H1 (cell line): Measurements from ENCODE around the gene CKMT1B. TPM values are rescaled to one million over a fixed set of nuclear protein-coding genes. Genes with fewer than 3 reads are reported as not detected.
"Not testable (repeated sequence)": the region's sequence is repeated elsewhere in the genome, so short reads cannot be mapped to it uniquely, and the experiment has no call there.

Experiments used
- CTCF ChIA-PET: fragments of 300-600 bp; sonication (Branson Sonifier 250); formaldehyde crosslinking; loops from one replicate; lab custom pipeline; 2021; ENCODE audit not compliant: partially characterized antibody; lab: Charles Lee
- POLR2A ChIA-PET: fragments of 300-600 bp; sonication (Branson Sonifier 250); formaldehyde crosslinking; loops from one replicate; lab custom pipeline; 2021; ENCODE audit warnings: inconsistent platforms; ENCODE audit not compliant: partially characterized antibody; lab: Charles Lee
- DNase-seq, 2 experiments: peaks; one replicate each; pipeline versions ENCODE4 v3.0.0 to v3.0.0-alpha.2; 2010 to 2022; ENCODE audit warnings: low spot score in 2 of 2, low read depth in 1 of 2, mixed read lengths in 1 of 2
- FAIRE-seq: peaks from 2 replicates; lab custom pipeline; 2011; peaks lifted over from hg19 to GRCh38; lab: Jason Lieb, UNC
- H2AFZ ChIP-seq: 2 replicates; pipeline ENCODE4 v1.8.1; 2012; ENCODE audit warnings: low read length, inconsistent platforms
- H2AK5ac ChIP-seq: 2 replicates; pipeline ENCODE4 v1.6.1; 2013; ENCODE audit warnings: low read depth, low read length
- H2BK120ac ChIP-seq: replicated peaks from 2 replicates; pipeline ENCODE3; 2013; ENCODE audit warnings: low read depth, low read length, inconsistent platforms
- H2BK12ac ChIP-seq: 2 replicates; pipeline ENCODE4 v1.6.1; 2013; ENCODE audit warnings: low read depth, low read length
- H2BK15ac ChIP-seq: 2 replicates; pipeline ENCODE4 v1.6.1; 2013; ENCODE audit warnings: low read length
- H2BK20ac ChIP-seq: 2 replicates; pipeline ENCODE4 v1.6.1; 2013; ENCODE audit warnings: low read length
- H2BK5ac ChIP-seq: 2 replicates; pipeline ENCODE4 v1.6.1; 2013; ENCODE audit warnings: low read depth, low read length
- H3K14ac ChIP-seq: 2 replicates; pipeline ENCODE4 v1.6.1; 2013; ENCODE audit warnings: inconsistent platforms; ENCODE audit not compliant: insufficient read length
- H3K18ac ChIP-seq: 2 replicates; pipeline ENCODE4 v1.6.1; 2013; ENCODE audit warnings: low read length; ENCODE audit errors: extremely low read depth
- H3K23ac ChIP-seq: 2 replicates; pipeline ENCODE4 v1.6.1; 2013; ENCODE audit warnings: inconsistent platforms; ENCODE audit not compliant: insufficient read length
- H3K23me2 ChIP-seq: 2 replicates; pipeline ENCODE4 v1.6.1; 2013; ENCODE audit warnings: low read depth, low read length
- H3K27ac ChIP-seq: 2 replicates; pipeline ENCODE4 v1.6.1; 2011; ENCODE audit warnings: low read depth, low read length, inconsistent platforms
- H3K27me3 ChIP-seq, 4 experiments: replicated peaks in 1 of 4; 1 replicate in 1 of 4; 2 replicates in 3 of 4; pipeline versions ENCODE4 v1.6.1 to v1.8.1; 2011 to 2013; ENCODE audit warnings: low read length in 3 of 4, mild to moderate bottlenecking in 3 of 4, inconsistent platforms in 2 of 4, mixed read lengths in 2 of 4, moderate library complexity in 1 of 4; ENCODE audit not compliant: control insufficient read depth in 3 of 4, insufficient read depth in 3 of 4; ENCODE audit errors: extremely low read depth in 1 of 4
- H3K36me3 ChIP-seq, 4 experiments: 2 replicates each; pipeline versions ENCODE4 v1.6.1 to v1.8.1; 2011 to 2013; ENCODE audit warnings: mild to moderate bottlenecking in 4 of 4, low read length in 3 of 4, moderate library complexity in 2 of 4, control low read depth in 1 of 4, inconsistent platforms in 1 of 4; ENCODE audit not compliant: insufficient read depth in 4 of 4, control insufficient read depth in 2 of 4
- H3K4ac ChIP-seq: replicated peaks from 2 replicates; pipeline ENCODE3; 2013; ENCODE audit warnings: low read length, low read depth, mixed read lengths, inconsistent platforms; ENCODE audit not compliant: insufficient read length
- H3K4me1 ChIP-seq, 4 experiments: replicated peaks in 1 of 4; 1 replicate in 1 of 4; 2 replicates in 3 of 4; pipeline versions ENCODE4 v1.6.1 to v1.8.1; 2011 to 2013; ENCODE audit warnings: low read length in 3 of 4, inconsistent platforms in 2 of 4, mixed read lengths in 1 of 4; ENCODE audit not compliant: insufficient read depth in 4 of 4, control insufficient read depth in 3 of 4
- H3K4me2 ChIP-seq, 2 experiments: 2 replicates each; pipeline versions ENCODE4 v1.6.1 to v1.8.1; 2011 to 2013; ENCODE audit warnings: low read depth in 2 of 2, low read length in 2 of 2, control low read depth in 1 of 2, inconsistent platforms in 1 of 2, mild to moderate bottlenecking in 1 of 2; ENCODE audit not compliant: insufficient read depth in 1 of 2
- H3K4me3 ChIP-seq, 4 experiments: fragments of 200-600, 300-600 bp in 1 of 4; sonication (generic), shearing (Covaris generic), sonication (Bioruptor Twin) in 1 of 4; 2 replicates each; pipeline versions ENCODE4 v1.5.1 to v1.8.1; 2011 to 2016; ENCODE audit warnings: low read length in 4 of 4, low read depth in 3 of 4, control low read depth in 2 of 4, inconsistent platforms in 2 of 4, mild to moderate bottlenecking in 2 of 4, mixed read lengths in 1 of 4, moderate library complexity in 1 of 4; ENCODE audit not compliant: insufficient read depth in 2 of 4; ENCODE audit errors: extremely low read depth in 1 of 4
- H3K56ac ChIP-seq: replicated peaks from 2 replicates; pipeline ENCODE3; 2013; ENCODE audit warnings: low read depth, mild to moderate bottlenecking, mixed read lengths, low read length, inconsistent platforms; ENCODE audit not compliant: insufficient read length
- H3K79me1 ChIP-seq: 2 replicates; pipeline ENCODE4 v1.6.1; 2013; ENCODE audit warnings: low read depth, low read length, control low read depth
- H3K79me2 ChIP-seq, 2 experiments: 2 replicates each; pipeline versions ENCODE4 v1.6.1 to v1.8.1; 2012 to 2013; ENCODE audit warnings: low read length in 2 of 2, mild to moderate bottlenecking in 2 of 2, inconsistent platforms in 1 of 2; ENCODE audit not compliant: insufficient read depth in 2 of 2, control insufficient read depth in 1 of 2
- H3K9ac ChIP-seq, 4 experiments: replicated peaks in 1 of 4; 1 replicate in 1 of 4; 2 replicates in 3 of 4; pipeline versions ENCODE4 v1.6.1 to v1.8.1; 2011 to 2013; ENCODE audit warnings: low read depth in 3 of 4, low read length in 3 of 4, control low read depth in 2 of 4, mild to moderate bottlenecking in 2 of 4, moderate library complexity in 2 of 4, inconsistent platforms in 1 of 4; ENCODE audit errors: extremely low read depth in 1 of 4
- H3K9me3 ChIP-seq, 2 experiments: 2 replicates each; pipeline versions ENCODE4 v1.6.1 to v1.8.1; 2012 to 2013; ENCODE audit warnings: mild to moderate bottlenecking in 2 of 2, moderate library complexity in 2 of 2, control low read depth in 1 of 2, inconsistent platforms in 1 of 2, low read depth in 1 of 2, low read length in 1 of 2, mixed read lengths in 1 of 2; ENCODE audit not compliant: insufficient read depth in 2 of 2
- H4K20me1 ChIP-seq, 2 experiments: replicated peaks in 1 of 2; 2 replicates each; pipeline versions ENCODE3 to v1.8.1; 2011 to 2013; ENCODE audit warnings: inconsistent platforms in 2 of 2, low read length in 2 of 2, mild to moderate bottlenecking in 1 of 2; ENCODE audit not compliant: insufficient read depth in 2 of 2, control insufficient read depth in 1 of 2
- H4K5ac ChIP-seq: 2 replicates; pipeline ENCODE4 v1.6.1; 2013; ENCODE audit warnings: low read length, low read depth, mixed read lengths, inconsistent platforms; ENCODE audit not compliant: insufficient read length
- H4K8ac ChIP-seq: 2 replicates; pipeline ENCODE4 v1.8.0; 2013; ENCODE audit warnings: mild to moderate bottlenecking, moderate library complexity, low read length, inconsistent platforms; ENCODE audit not compliant: insufficient read depth; ENCODE audit errors: extremely low read depth
- H4K91ac ChIP-seq: replicated peaks from 2 replicates; pipeline ENCODE3; 2013; ENCODE audit warnings: low read length, mixed read lengths, inconsistent platforms; ENCODE audit not compliant: insufficient read length
- WGBS, 2 experiments: shearing (Covaris generic) in 1 of 2; methylation state at CpG; one replicate each; pipeline versions ENCODE4 v1.1.6 to v1.1.7; 2013 to 2015; ENCODE audit warnings: low lambda C conversion rate in 2 of 2, mixed read lengths in 2 of 2, inconsistent platforms in 1 of 2, low coverage in 1 of 2, missing lambda C conversion rate in 1 of 2; ENCODE audit not compliant: insufficient replicate concordance in 2 of 2, insufficient coverage in 1 of 2, insufficient read length in 1 of 2; ENCODE audit errors: extremely low coverage in 1 of 2, missing lambda C conversion rate in 1 of 2; 5-methylcytosine and 5-hydroxymethylcytosine counted together
- polyA plus RNA-seq, 7 experiments: library from polyadenylated mRNA; depleted of rRNA in 3 of 7; stranded (reverse) in 5 of 7; unstranded in 2 of 7; fragments of >200 nt in 5 of 7; fragments of 200-250 nt in 2 of 7; gene quantifications; 1 replicate in 5 of 7; 2 replicates in 1 of 7; 4 replicates in 1 of 7; pipeline versions ENCODE4 v1.2.1 to v1.2.3, GENCODE V29; 2011 to 2013; ENCODE audit warnings: missing spikeins in 2 of 7, mixed read lengths in 2 of 7
- total RNA-seq: library from RNA; stranded (reverse); fragmentation: NEBNext Ultra II Directional; extraction: Animal tissue kit (Norgen Biotek cat#: 25700); gene quantifications from 2 replicates; pipeline ENCODE4 v1.2.1, GENCODE V29; 2021

The CKMT1B gene
- total and polyA plus RNA-seq, 2 of the 8 experiments (the other 6 are each of a cell fraction or from before 2014, with no cell fraction given): 27.1 to 91.3 TPM

GRCh38 chr15:43562753-43563152 lies 31.1 kb upstream of the CKMT1B start:
- H3K18ac ChIP-seq, FAIRE-seq, H3K79me1 ChIP-seq, H4K8ac ChIP-seq, H2BK12ac ChIP-seq, H2BK5ac ChIP-seq, POLR2A ChIA-PET, DNase-seq, H4K91ac ChIP-seq, H2BK15ac ChIP-seq, CTCF ChIA-PET, H2AK5ac ChIP-seq, H3K23ac ChIP-seq, H3K36me3 ChIP-seq, H2BK20ac ChIP-seq, H2AFZ ChIP-seq, H3K27ac ChIP-seq, H3K4me1 ChIP-seq, H3K14ac ChIP-seq, H3K4ac ChIP-seq, H3K23me2 ChIP-seq, H3K27me3 ChIP-seq, H4K5ac ChIP-seq, H3K4me3 ChIP-seq, H2BK120ac ChIP-seq, H3K56ac ChIP-seq, H3K79me2 ChIP-seq, H3K4me2 ChIP-seq, H3K9me3 ChIP-seq, H4K20me1 ChIP-seq, H3K9ac ChIP-seq: not testable (repeated sequence)
- WGBS, 2 experiments: no CpG with 5 or more reads among the region's 3 CpGs

GRCh38 chr15:43563793-43564192 lies 30.0 kb upstream of the CKMT1B start:
- H4K8ac ChIP-seq, H3K4me2 ChIP-seq, H4K20me1 ChIP-seq, H3K4me3 ChIP-seq, H3K79me1 ChIP-seq, H3K18ac ChIP-seq, H3K27me3 ChIP-seq, H3K9me3 ChIP-seq, H3K23me2 ChIP-seq, H3K4me1 ChIP-seq, H3K4ac ChIP-seq, H4K91ac ChIP-seq, H2BK15ac ChIP-seq, H2BK20ac ChIP-seq, H2BK120ac ChIP-seq, H2BK12ac ChIP-seq, DNase-seq, H3K14ac ChIP-seq, FAIRE-seq, H3K23ac ChIP-seq, H3K79me2 ChIP-seq, H2AK5ac ChIP-seq, H3K36me3 ChIP-seq, H3K9ac ChIP-seq, H2AFZ ChIP-seq, CTCF ChIA-PET, H4K5ac ChIP-seq, POLR2A ChIA-PET, H3K56ac ChIP-seq, H2BK5ac ChIP-seq, H3K27ac ChIP-seq: not testable (repeated sequence)
- no CpG with 5 or more reads among the region's 8 CpGs for WGBS, 2 experiments
